Vagina (tissue), 2 donors: Measurements from ENCODE around the gene SPECC1.

ENCODE experiments used
- CTCF ChIP-seq, 3 experiments: fragments of 450-650 bp in 2 of 3; fragments of 200-600 bp in 1 of 3; sonication (generic) in 1 of 3; IDR thresholded peaks; one replicate each; pipeline ENCODE4 v1.5.1; 2017 to 2019; ENCODE audit warnings: antibody characterized with exemption in 3 of 3, mild to moderate bottlenecking in 2 of 3, moderate library complexity in 2 of 3
- POLR2A ChIP-seq, 2 donors: fragments of 450-650 bp; IDR thresholded peaks; one replicate each; pipeline ENCODE4 v1.6.1; 2017; ENCODE audit warnings: antibody characterized with exemption in 2 of 2, mild to moderate bottlenecking in 2 of 2, moderate library complexity in 2 of 2

GRCh38 chr17:20096430-20096829 is 87.3 kb downstream of the SPECC1 start:
- TF ChIP-seq POLR2A (IDR thresholded peaks at IDR 0.05), result no peak
- TF ChIP-seq CTCF (IDR thresholded peaks at IDR 0.05), result no peak
